OCI-LY3 (cell line): ENCODE data around the gene CDCP1.

ENCODE experiments used
- CTCF ChIP-seq: fragments of 200-600, 300-600 bp; sonication (generic); IDR thresholded peaks from 2 replicates; pipeline ENCODE4 v1.5.1; 2014; ENCODE audit warnings: antibody characterized with exemption, low read length, low read depth
- EZH2phosphoT487 ChIP-seq: fragments of 200-600 bp; shearing (Covaris generic); IDR thresholded peaks from 2 replicates; pipeline ENCODE4 v1.6.1; 2018; ENCODE audit warnings: antibody characterized with exemption, mixed run types, low read depth

DNA sequence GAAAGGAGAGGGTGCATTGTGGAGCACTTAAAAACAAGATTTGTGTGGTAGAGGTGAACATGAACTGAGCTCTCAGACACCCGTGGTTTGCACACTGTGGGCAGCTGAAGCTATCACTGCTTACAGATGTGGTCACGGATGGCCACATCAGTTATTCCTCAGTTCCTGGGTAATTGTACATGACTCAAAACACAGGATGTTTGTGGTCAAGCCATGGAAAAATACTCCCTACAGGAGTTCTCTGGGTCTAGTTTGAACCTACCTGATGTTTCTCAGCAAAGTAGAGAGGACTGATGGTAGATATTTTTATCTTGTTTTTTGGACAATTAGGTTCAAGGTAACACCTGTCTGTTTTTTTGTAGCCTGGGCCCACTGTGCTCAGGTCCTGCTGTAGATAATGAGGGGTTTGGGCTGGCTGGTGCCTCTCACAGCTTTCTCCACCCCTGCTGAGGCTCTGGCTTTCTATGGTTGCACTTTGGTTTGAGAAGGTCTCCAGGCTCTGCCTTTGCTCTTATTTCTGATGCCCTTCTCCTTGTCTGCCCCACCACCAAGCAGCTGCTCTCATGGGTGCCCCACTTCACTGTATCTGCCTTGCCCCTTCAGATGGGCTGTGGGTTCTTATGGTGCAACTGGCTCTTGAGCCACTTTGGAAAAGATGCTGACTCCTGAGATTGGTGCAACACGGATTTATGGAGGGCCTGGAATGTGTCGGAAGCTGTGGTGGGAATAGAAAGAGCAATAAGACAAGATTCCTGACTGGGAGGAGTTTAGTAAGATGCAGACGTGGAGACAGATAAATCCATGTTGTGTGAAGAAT, 40.1 kb downstream of the CDCP1 start:
- TF ChIP-seq CTCF (no peak), EZH2phosphoT487 (no peak)
